ENCODE data around the gene CDKAL1. TPM values are rescaled to one million over a fixed set of nuclear protein-coding genes. Genes with fewer than 3 reads are reported as not detected.

The CDKAL1 gene
- total RNA-seq, 2 experiments from 2014 or later, result 22.6 to 22.7 TPM

- DNase-seq, result no peak
- Mint-ChIP-seq H3K4me3 (no peak overlapping the region), H3K9me3 (peaks cover 15% of the 10 kb centered on the region), H3K4me1 (peaks cover 3% of the 10 kb centered on the region), H3K27ac (no peak overlapping the region), H3K27me3 (no peaks in the 10 kb centered on the region), H3K36me3 (peaks cover 66% of the 10 kb centered on the region)
Observed at GRCh38 chr6:21005816-21006570, 471.7 kb downstream of the CDKAL1 start.

- Mint-ChIP-seq H3K4me1 (no peaks in the 10 kb centered on the region), H3K4me3 (no peak overlapping the region), H3K9me3 (peaks cover 15% of the 10 kb centered on the region), H3K27ac (no peak overlapping the region), H3K36me3 (peaks cover 36% of the 10 kb centered on the region), H3K27me3 (no peaks in the 10 kb centered on the region)
- DNase-seq, result no peak
Observed at GRCh38 chr6:21019614-21020013, 485.4 kb downstream of the CDKAL1 start.

- Mint-ChIP-seq H3K4me3 (no peak overlapping the region), H3K9me3 (peaks cover 18% of the 10 kb centered on the region), H3K27ac (no peak overlapping the region), H3K36me3 (peaks cover 38% of the 10 kb centered on the region), H3K4me1 (no peaks in the 10 kb centered on the region), H3K27me3 (no peaks in the 10 kb centered on the region)
- no peak for DNase-seq
Observed at GRCh38 chr6:21022343-21023107, 488.3 kb downstream of the CDKAL1 start.

- Mint-ChIP-seq H3K27me3 (no peaks in the 10 kb centered on the region), H3K4me3 (no peak overlapping the region), H3K27ac (no peak overlapping the region), H3K9me3 (peaks cover 18% of the 10 kb centered on the region), H3K36me3 (peaks cover 42% of the 10 kb centered on the region), H3K4me1 (no peaks in the 10 kb centered on the region)
- no peak for DNase-seq
Observed at GRCh38 chr6:21023210-21023609, 489.0 kb downstream of the CDKAL1 start.

GRCh38 chr6:21024616-21025015, 490.4 kb downstream of the CDKAL1 start:
- Mint-ChIP-seq H3K27ac (no peak overlapping the region), H3K4me1 (no peaks in the 10 kb centered on the region), H3K9me3 (peaks cover 18% of the 10 kb centered on the region), H3K4me3 (no peak overlapping the region), H3K27me3 (no peaks in the 10 kb centered on the region), H3K36me3 (peaks cover 49% of the 10 kb centered on the region)
- no peak for DNase-seq

- Mint-ChIP-seq H3K9me3 (peaks cover 14% of the 10 kb centered on the region), H3K4me3 (no peak overlapping the region), H3K4me1 (no peaks in the 10 kb centered on the region), H3K27me3 (no peaks in the 10 kb centered on the region), H3K27ac (peak overlapping the region; percentile 12), H3K36me3 (peaks cover 55% of the 10 kb centered on the region)
- DNase-seq, result no peak
Observed at GRCh38 chr6:21026576-21027273, 492.5 kb downstream of the CDKAL1 start.

GRCh38 chr6:21027507-21027906, 493.2 kb downstream of the CDKAL1 start:
- H3K4me1 Mint-ChIP-seq, result no peaks in the 10 kb centered on the region
- DNase-seq, result no peak
- no peaks in the 10 kb centered on the region for H3K27me3 Mint-ChIP-seq
- peaks cover 53% of the 10 kb centered on the region for H3K36me3 Mint-ChIP-seq
- peaks cover 13% of the 10 kb centered on the region for H3K9me3 Mint-ChIP-seq
- H3K27ac Mint-ChIP-seq, result no peak overlapping the region
- no peak overlapping the region for H3K4me3 Mint-ChIP-seq

- Mint-ChIP-seq H3K36me3 (peaks cover 35% of the 10 kb centered on the region), H3K4me3 (no peak overlapping the region), H3K27ac (no peak overlapping the region)
Observed at GRCh38 chr6:21031182-21031581, 496.9 kb downstream of the CDKAL1 start.

GRCh38 chr6:21033084-21033483, 498.8 kb downstream of the CDKAL1 start:
- H3K36me3 Mint-ChIP-seq, result peaks cover 24% of the 10 kb centered on the region
- no peak overlapping the region for H3K4me3 Mint-ChIP-seq
- H3K27me3 Mint-ChIP-seq, result no peaks in the 10 kb centered on the region
- H3K9me3 Mint-ChIP-seq, result no peaks in the 10 kb centered on the region
- no peaks in the 10 kb centered on the region for H3K4me1 Mint-ChIP-seq
- H3K27ac Mint-ChIP-seq, result no peak overlapping the region
- no peak for DNase-seq

More at GRCh38 chr6:21031182-21031581, 496.9 kb downstream of the CDKAL1 start:
- H3K9me3 Mint-ChIP-seq, result peaks cover 7% of the 10 kb centered on the region
- DNase-seq, result no peak
- H3K4me1 Mint-ChIP-seq, result no peaks in the 10 kb centered on the region
- H3K27me3 Mint-ChIP-seq, result no peaks in the 10 kb centered on the region

GRCh38 chr6:21033575-21034026, 499.3 kb downstream of the CDKAL1 start:
- no peaks in the 10 kb centered on the region for H3K9me3 Mint-ChIP-seq
- no peaks in the 10 kb centered on the region for H3K4me1 Mint-ChIP-seq
- H3K36me3 Mint-ChIP-seq, result peaks cover 25% of the 10 kb centered on the region
- no peak overlapping the region for H3K4me3 Mint-ChIP-seq
- DNase-seq, result no peak
- no peaks in the 10 kb centered on the region for H3K27me3 Mint-ChIP-seq
- H3K27ac Mint-ChIP-seq, result no peak overlapping the region

- Mint-ChIP-seq H3K9me3 (no peaks in the 10 kb centered on the region), H3K4me3 (no peak overlapping the region), H3K27me3 (no peaks in the 10 kb centered on the region)
Observed at GRCh38 chr6:21034345-21034744, 500.1 kb downstream of the CDKAL1 start.

GRCh38 chr6:21037453-21037852, 503.2 kb downstream of the CDKAL1 start:
- Mint-ChIP-seq H3K4me1 (no peaks in the 10 kb centered on the region), H3K27me3 (no peaks in the 10 kb centered on the region), H3K36me3 (peaks cover 7% of the 10 kb centered on the region), H3K4me3 (no peak overlapping the region), H3K9me3 (no peaks in the 10 kb centered on the region), H3K27ac (no peak overlapping the region)
- DNase-seq, result no peak

More at GRCh38 chr6:21034345-21034744, 500.1 kb downstream of the CDKAL1 start:
- Mint-ChIP-seq H3K36me3 (peaks cover 21% of the 10 kb centered on the region), H3K27ac (no peak overlapping the region), H3K4me1 (no peaks in the 10 kb centered on the region)
- DNase-seq, result no peak

GRCh38 chr6:21039926-21040325, 505.7 kb downstream of the CDKAL1 start:
- Mint-ChIP-seq H3K36me3 (peaks cover 6% of the 10 kb centered on the region), H3K4me3 (no peak overlapping the region), H3K4me1 (no peaks in the 10 kb centered on the region), H3K27me3 (no peaks in the 10 kb centered on the region), H3K27ac (no peak overlapping the region), H3K9me3 (no peaks in the 10 kb centered on the region)
- DNase-seq, result no peak

- peaks cover 8% of the 10 kb centered on the region for H3K36me3 Mint-ChIP-seq
- no peak overlapping the region for H3K4me3 Mint-ChIP-seq
- H3K27me3 Mint-ChIP-seq, result no peaks in the 10 kb centered on the region
- no peaks in the 10 kb centered on the region for H3K4me1 Mint-ChIP-seq
- H3K27ac Mint-ChIP-seq, result no peak overlapping the region
- no peak for DNase-seq
- no peaks in the 10 kb centered on the region for H3K9me3 Mint-ChIP-seq
Observed at GRCh38 chr6:21045135-21045700, 511.0 kb downstream of the CDKAL1 start.

- Mint-ChIP-seq H3K36me3 (peaks cover 14% of the 10 kb centered on the region), H3K27me3 (no peaks in the 10 kb centered on the region), H3K4me1 (no peaks in the 10 kb centered on the region), H3K9me3 (no peaks in the 10 kb centered on the region), H3K4me3 (no peak overlapping the region), H3K27ac (no peak overlapping the region)
- DNase-seq, result no peak
Observed at GRCh38 chr6:21046276-21046675, 512.0 kb downstream of the CDKAL1 start.

Data from activated naive CD8-positive, alpha-beta T cell treated with anti-CD3 and anti-CD28 coated beads for 36 hours (primary cell).